HepG2 (cell line): Measurements from ENCODE around the gene MCM3. TPM values are rescaled to one million over a fixed set of nuclear protein-coding genes. Genes with fewer than 3 reads are reported as not detected.

Experiments
- ATAC-seq: fragments of 200-7000 bp; cut with Tn5 transposase; 3 replicates; pipeline ENCODE4 v1.9.1; 2020; ENCODE audit warnings: mild to moderate bottlenecking, moderate library complexity
- BruUV-seq: library from RNA; stranded (reverse); fragments of 400-500 nt; replicated peaks from 2 replicates; lab custom pipeline; 2021; lab: Mats Ljungman, UMichigan
- CTCF ChIA-PET: fragments of 300-600 bp; formaldehyde crosslinking; extraction: SDS; loops from one replicate; lab custom pipeline; 2021; ENCODE audit warnings: low total read pairs, inconsistent platforms, low intra/inter-chr PET ratio; lab: Yijun Ruan, JAX
- POLR2A ChIA-PET: fragments of 350-600 bp; sonication (Branson Sonifier 250); formaldehyde crosslinking; loops from one replicate; lab custom pipeline; 2020; ENCODE audit warnings: antibody characterized with exemption, inconsistent platforms; lab: Yijun Ruan, JAX
- DNase-seq: peaks from one replicate; pipeline ENCODE4 v3.0.0-alpha.2; 2015; ENCODE audit warnings: low spot score
- FAIRE-seq: peaks from 3 replicates; lab custom pipeline; 2011; peaks lifted over from hg19 to GRCh38; lab: Jason Lieb, UNC
- H2AFZ ChIP-seq: one replicate; pipeline ENCODE4 v1.6.1; 2011; ENCODE audit warnings: low read length, inconsistent platforms
- H3K27ac ChIP-seq: fragments of 300-600 bp; 3 replicates; pipeline ENCODE4 v1.8.0; 2011; ENCODE audit warnings: mixed run types, mild to moderate bottlenecking, mixed read lengths, low read length, inconsistent platforms; ENCODE audit not compliant: insufficient read depth; ENCODE audit errors: extremely low read length
- H3K27me3 ChIP-seq, 2 experiments: fragments of 200-600 bp in 1 of 2; 2 replicates in 1 of 2; 3 replicates in 1 of 2; pipeline versions ENCODE4 v1.6.0 to v1.8.0; 2011; ENCODE audit warnings: low read length in 2 of 2, mild to moderate bottlenecking in 2 of 2, moderate library complexity in 2 of 2, inconsistent platforms in 1 of 2; ENCODE audit not compliant: insufficient read depth in 2 of 2, control insufficient read depth in 1 of 2
- H3K36me3 ChIP-seq, 2 experiments: fragments of 200-600 bp in 1 of 2; replicated peaks in 1 of 2; 2 replicates in 1 of 2; 3 replicates in 1 of 2; pipeline versions ENCODE4 v1.5.1 to v1.8.0; 2011; ENCODE audit warnings: low read length in 2 of 2, inconsistent platforms in 1 of 2; ENCODE audit not compliant: insufficient read depth in 2 of 2, control insufficient read depth in 1 of 2
- H3K4me1 ChIP-seq: 2 replicates; pipeline ENCODE4 v1.5.1; 2012; ENCODE audit warnings: low read length, inconsistent platforms; ENCODE audit not compliant: insufficient read depth
- H3K4me2 ChIP-seq: 2 replicates; pipeline ENCODE4 v1.6.0; 2011; ENCODE audit warnings: low read depth, low read length, inconsistent platforms
- H3K4me3 ChIP-seq, 3 experiments: fragments of 200-600 bp in 1 of 3; sonication (generic), shearing (Covaris generic) in 1 of 3; replicated peaks in 1 of 3; 2 replicates each; pipeline ENCODE4 v1.5.1; 2011 to 2016; ENCODE audit warnings: low read length in 3 of 3, inconsistent platforms in 2 of 3, low read depth in 2 of 3, mild to moderate bottlenecking in 2 of 3, control low read depth in 1 of 3, mixed read lengths in 1 of 3; ENCODE audit not compliant: insufficient read depth in 1 of 3
- H3K79me2 ChIP-seq: one replicate; pipeline ENCODE4 v1.6.1; 2011; ENCODE audit warnings: low read length, inconsistent platforms; ENCODE audit not compliant: insufficient read depth
- H3K9ac ChIP-seq: 2 replicates; pipeline ENCODE4 v1.6.0; 2011; ENCODE audit warnings: mild to moderate bottlenecking, low read depth, low read length, inconsistent platforms; ENCODE audit not compliant: insufficient read depth
- H3K9me3 ChIP-seq: 2 replicates; pipeline ENCODE4 v1.5.1; 2012; ENCODE audit warnings: mild to moderate bottlenecking, low read length
- H4K20me1 ChIP-seq: 2 replicates; pipeline ENCODE4 v1.6.0; 2011; ENCODE audit warnings: inconsistent platforms, mild to moderate bottlenecking, low read length, moderate library complexity; ENCODE audit not compliant: insufficient read depth
- CBX2 ChIP-seq, 2 experiments: fragments of 200-600 bp in 1 of 2; sonication (generic); formaldehyde crosslinking in 1 of 2; IDR thresholded peaks; 2 replicates each; pipeline versions ENCODE4 v1.7.0 to v1.8.1; 2018 to 2022; ENCODE audit warnings: low read depth in 2 of 2, low read length in 1 of 2, mild to moderate bottlenecking in 1 of 2, missing genetic modification reagents in 1 of 2
- CHD2 ChIP-seq: IDR thresholded peaks from 2 replicates; pipeline ENCODE4 v1.6.1; 2011; ENCODE audit warnings: low read depth, low read length, improper control_type of control experiment
- DMAP1 ChIP-seq: IDR thresholded peaks from 2 replicates; pipeline ENCODE4 v1.6.1; 2016
- EZH2 ChIP-seq: conservative IDR thresholded peaks from 2 replicates; pipeline ENCODE4 v1.6.1; 2012; ENCODE audit warnings: mild to moderate bottlenecking, low read depth, low read length, moderate library complexity
- FOSL1 ChIP-seq: sonication (generic); formaldehyde crosslinking; IDR thresholded peaks from 2 replicates; pipeline ENCODE4 v1.9.0; 2021; ENCODE audit warnings: missing genetic modification reagents, borderline replicate concordance
- FOXO4 ChIP-seq: sonication (generic); formaldehyde crosslinking; conservative IDR thresholded peaks from 2 replicates; pipeline ENCODE4 v1.8.1; 2023; ENCODE audit warnings: missing genetic modification reagents
- GFI1 ChIP-seq: sonication (generic); formaldehyde crosslinking; IDR thresholded peaks from 2 replicates; pipeline ENCODE4 v1.5.0; 2020; ENCODE audit warnings: missing genetic modification reagents, mild to moderate bottlenecking, borderline replicate concordance
- HNF4A ChIP-seq: sonication (generic); formaldehyde crosslinking; IDR thresholded peaks from 2 replicates; pipeline ENCODE4 v1.4.0; 2020; ENCODE audit warnings: missing genetic modification reagents
- IRF9 ChIP-seq: sonication (generic); formaldehyde crosslinking; IDR thresholded peaks from 2 replicates; pipeline ENCODE4 v1.8.0; 2022; ENCODE audit warnings: missing genetic modification reagents, mild to moderate bottlenecking, borderline replicate concordance
- KLF16 ChIP-seq, 2 experiments: sonication (generic) in 1 of 2; formaldehyde crosslinking in 1 of 2; IDR thresholded peaks; 2 replicates each; pipeline versions ENCODE4 v1.6.1 to v1.8.0; 2016 to 2023; ENCODE audit warnings: missing genetic modification reagents in 2 of 2, missing compliant biosample characterization in 1 of 2
- TFAP4 ChIP-seq: sonication (generic); IDR thresholded peaks from 2 replicates; pipeline ENCODE4 v1.6.1; 2016; ENCODE audit warnings: low read depth, borderline replicate concordance
- ZNF292 ChIP-seq: sonication (generic); formaldehyde crosslinking; IDR thresholded peaks from 2 replicates; pipeline ENCODE4 v1.8.1; 2022; ENCODE audit warnings: mild to moderate bottlenecking, low read depth, missing genetic modification reagents, borderline replicate concordance
- ZNF44 ChIP-seq: sonication (generic); formaldehyde crosslinking; IDR thresholded peaks from 2 replicates; pipeline ENCODE4 v1.5.1; 2020; ENCODE audit warnings: mild to moderate bottlenecking, missing genetic modification reagents
- ZNF441 ChIP-seq: sonication (generic); formaldehyde crosslinking; IDR thresholded peaks from 2 replicates; pipeline ENCODE4 v1.7.0; 2021; ENCODE audit warnings: missing genetic modification reagents, borderline replicate concordance
- ZNF580 ChIP-seq: IDR thresholded peaks from 2 replicates; pipeline ENCODE4 v1.6.1; 2016; ENCODE audit warnings: low read depth, borderline replicate concordance
- ZNF589 ChIP-seq: sonication (generic); formaldehyde crosslinking; conservative IDR thresholded peaks from 2 replicates; pipeline ENCODE4 v1.8.0; 2022; ENCODE audit warnings: mild to moderate bottlenecking, moderate library complexity, missing genetic modification reagents
- ZNF678 ChIP-seq: sonication (generic); formaldehyde crosslinking; IDR thresholded peaks from 2 replicates; pipeline ENCODE4 v1.4.0; 2020; ENCODE audit warnings: mild to moderate bottlenecking, missing genetic modification reagents
- ZNF691 ChIP-seq: sonication (generic); formaldehyde crosslinking; IDR thresholded peaks from 2 replicates; pipeline ENCODE4 v1.4.0; 2020; ENCODE audit warnings: missing genetic modification reagents, low read depth, mild to moderate bottlenecking, borderline replicate concordance
- ZZZ3 ChIP-seq: sonication (generic); formaldehyde crosslinking; IDR thresholded peaks from 2 replicates; pipeline ENCODE4 v1.4.0; 2020; ENCODE audit warnings: missing genetic modification reagents, mild to moderate bottlenecking, borderline replicate concordance
- WGBS: methylation state at CpG from one replicate; pipeline ENCODE4 v1.1.6; 2017; ENCODE audit warnings: low lambda C conversion rate; 5-methylcytosine and 5-hydroxymethylcytosine counted together
- in situ Hi-C: cut with HindIII; loops from 2 replicates; pipeline ENCODE4 v1.10.0; 2017; ENCODE audit warnings: low pct_unique_long_range_greater_than_20kb; ENCODE audit not compliant: extremely low pct_ligation_motif_present
- intact Hi-C: fragments of 100-400 bp; cut with micrococcal nuclease; formaldehyde crosslinking; loops from one replicate; pipeline ENCODE4 v1.10.0; 2022; ENCODE audit not compliant: unreplicated experiment
- polyA plus RNA-seq, 8 experiments: library from polyadenylated mRNA; depleted of rRNA in 3 of 8; stranded (reverse) in 7 of 8; unstranded in 1 of 8; fragments of >200 nt; fragmentation: Illumina TruSeq in 4 of 8; extraction: Trizol in 4 of 8; gene quantifications; 2 replicates each; pipeline versions ENCODE4 v1.2.1 to v1.2.3, GENCODE V29; 2011 to 2016; ENCODE audit warnings: low read depth in 4 of 8, missing spikeins in 1 of 8, mixed read lengths in 1 of 8; ENCODE audit not compliant: insufficient read depth in 1 of 8
- total RNA-seq, 5 experiments: library from RNA; depleted of rRNA; stranded (reverse); fragments of >200 nt; fragmentation: Illumina TruSeq; extraction: Trizol; gene quantifications; 2 replicates each; pipeline ENCODE4 v1.2.3, GENCODE V29; 2016; ENCODE audit warnings: low read depth in 1 of 5

Gene MCM3
- total and polyA plus RNA-seq, 2 of the 13 experiments (the other 11 are each of a cell fraction or from before 2014, with no cell fraction given), result 164 to 288 TPM

- DNase-seq (peak; percentile 89), ATAC-seq (no peak), FAIRE-seq (peak; percentile 8)
- Histone ChIP-seq H4K20me1 (no peaks in the 10 kb centered on the region; the same call in 1 of the 2 replicates), H3K9me3 (no peaks in the 10 kb centered on the region), H3K27ac (peak overlapping the region; percentile 12), H3K4me1 (peaks cover 49% of the 10 kb centered on the region), H3K27me3 (no peaks in the 10 kb centered on the region; a peak in 1 of 5 replicates), H3K4me3 (no peak overlapping the region; a peak in 1 of 6 replicates), H3K36me3 (peaks cover 4 to 11% of the 10 kb centered on the region in 2 experiments), H3K79me2 (peaks cover 29% of the 10 kb centered on the region), H3K9ac (no peak overlapping the region), H2AFZ (peak overlapping the region; percentile 9), H3K4me2 (peak overlapping the region; percentile 67)
- intact Hi-C loops, result loop anchor here (5.0 to 10.0 kb wide), 2 partner anchors 300 to 708 kb away; partner anchors contain the start of gene GSTA4
- BruUV-seq, result no TSS peak
- CTCF ChIA-PET, result interaction anchor here (0.7 to 3.1 kb wide), 4 partner anchors 23 to 377 kb away, joined by 3 to 74 read pairs (median 4); no protein-coding TSS in a partner anchor
- POLR2A ChIA-PET, result interaction anchor here (2.7 to 2.8 kb wide), 2 partner anchors 103 to 113 kb away, joined by 18 to 19 read pairs; no protein-coding TSS in a partner anchor
- in situ Hi-C loops, result loop anchor here (5.0 to 10.0 kb wide), 3 partner anchors 80 to 378 kb away; no protein-coding TSS in a partner anchor
- 15% methylated on average over 2 of the region's 2 CpGs for WGBS
- TF ChIP-seq FOXO4 (CRISPR knock-in tag) (no peak), HNF4A (peak; percentile 28), ZNF589 (CRISPR knock-in tag) (no peak), GFI1 (CRISPR knock-in tag) (peak; percentile 52; the same call in 1 of the 2 replicates), ZNF678 (CRISPR knock-in tag) (no peak), DMAP1 (peak; percentile 41; the same call in 1 of the 2 replicates), ZZZ3 (CRISPR knock-in tag) (no peak), CHD2 (no peak), ZNF292 (CRISPR knock-in tag) (no peak), TFAP4 (no peak), EZH2 (no peak), ZNF44 (CRISPR knock-in tag) (no peak), KLF16 (CRISPR knock-in tag; IDR thresholded peaks at IDR 0.05) (peak in 1 of 2 experiments; percentile 74; a peak in 1 of 4 replicates), ZNF691 (CRISPR knock-in tag) (peak; percentile 57; the same call in 1 of the 2 replicates), IRF9 (CRISPR knock-in tag) (no peak), ZNF441 (CRISPR knock-in tag) (no peak), FOSL1 (CRISPR knock-in tag) (no peak), CBX2 (IDR thresholded peaks at IDR 0.05; ENCODE audit: low read depth, low read length) (no peak), CBX2 (CRISPR knock-in tag; IDR thresholded peaks at IDR 0.05; ENCODE audit: low read depth) (no peak), ZNF580 (peak; percentile 47; the same call in 1 of the 2 replicates)
These were observed 2.4 kb upstream of the MCM3 start for GRCh38 chr6:52286798-52287432.
